22Rv1 (cell line): ENCODE data around the gene MRTFB.

Experiments used
- ZFX ChIP-seq: fragments of 450-650 bp; IDR thresholded peaks from 2 replicates; pipeline ENCODE4 v1.6.1; 2017; ENCODE audit warnings: antibody characterized with exemption, borderline replicate concordance
- TF ChIP-seq, protein P1 (sequence below): fragments of 450-650 bp; IDR thresholded peaks from 2 replicates; pipeline ENCODE4 v1.5.1; 2017; ENCODE audit warnings: mild to moderate bottlenecking

DNA sequence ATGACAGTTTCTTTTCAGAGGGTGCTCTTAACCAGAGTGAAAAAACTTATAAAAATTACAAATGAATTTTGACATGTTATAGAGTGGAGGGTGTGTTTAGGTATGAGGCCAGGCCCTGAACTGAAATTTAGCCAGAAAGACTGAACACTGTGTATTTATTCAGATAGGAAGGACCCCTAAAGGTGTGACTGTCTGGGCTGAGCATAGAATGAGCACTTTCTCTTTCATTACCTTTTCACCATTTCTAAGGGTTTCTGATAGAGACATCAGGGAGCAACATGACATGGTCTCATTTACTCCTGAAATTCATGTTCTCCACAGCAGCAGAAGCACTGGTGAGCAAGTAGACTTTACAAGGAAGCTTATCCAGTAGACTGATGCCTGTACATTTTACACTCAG lies 32.9 kb downstream of the MRTFB start:
- TF ChIP-seq, protein P1, sequence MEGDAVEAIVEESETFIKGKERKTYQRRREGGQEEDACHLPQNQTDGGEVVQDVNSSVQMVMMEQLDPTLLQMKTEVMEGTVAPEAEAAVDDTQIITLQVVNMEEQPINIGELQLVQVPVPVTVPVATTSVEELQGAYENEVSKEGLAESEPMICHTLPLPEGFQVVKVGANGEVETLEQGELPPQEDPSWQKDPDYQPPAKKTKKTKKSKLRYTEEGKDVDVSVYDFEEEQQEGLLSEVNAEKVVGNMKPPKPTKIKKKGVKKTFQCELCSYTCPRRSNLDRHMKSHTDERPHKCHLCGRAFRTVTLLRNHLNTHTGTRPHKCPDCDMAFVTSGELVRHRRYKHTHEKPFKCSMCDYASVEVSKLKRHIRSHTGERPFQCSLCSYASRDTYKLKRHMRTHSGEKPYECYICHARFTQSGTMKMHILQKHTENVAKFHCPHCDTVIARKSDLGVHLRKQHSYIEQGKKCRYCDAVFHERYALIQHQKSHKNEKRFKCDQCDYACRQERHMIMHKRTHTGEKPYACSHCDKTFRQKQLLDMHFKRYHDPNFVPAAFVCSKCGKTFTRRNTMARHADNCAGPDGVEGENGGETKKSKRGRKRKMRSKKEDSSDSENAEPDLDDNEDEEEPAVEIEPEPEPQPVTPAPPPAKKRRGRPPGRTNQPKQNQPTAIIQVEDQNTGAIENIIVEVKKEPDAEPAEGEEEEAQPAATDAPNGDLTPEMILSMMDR: no peak
- TF ChIP-seq ZFX: no peak
